ENCODE results near the gene DAAM1.
A peak's percentile ranks its signal among the peaks of the same experiment; 100 is the strongest.

The DAAM1 gene

DNA sequence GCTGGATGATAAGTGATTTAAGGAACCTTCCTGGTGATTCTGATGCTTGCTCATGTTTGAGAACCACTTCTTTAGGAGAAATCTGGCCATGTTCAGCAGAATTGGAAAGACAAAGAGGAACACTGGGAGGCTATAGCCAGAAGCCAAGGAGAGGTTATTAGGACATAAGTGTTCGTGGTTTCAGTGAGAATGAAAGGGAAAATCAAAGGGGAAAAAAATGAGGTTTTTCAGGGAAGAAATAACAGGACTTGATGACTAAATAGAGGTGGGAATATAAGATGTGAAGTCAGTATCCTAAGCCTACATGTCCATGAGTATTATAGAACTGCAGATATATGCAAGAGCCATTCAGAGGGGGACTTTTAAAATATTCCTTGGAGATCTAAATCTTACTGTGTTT is 95.6 kb downstream of the DAAM1 start:
- no peak for TF ChIP-seq Cebpa-rat (IDR thresholded peaks at IDR 0.05)
- no peaks in the 10 kb centered on the region for H4K20me1 ChIP-seq
- H3K4me2 ChIP-seq: no peak overlapping the region
- peaks cover 6% of the 10 kb centered on the region; the same call in 1 of the 2 replicates for H3K36me3 ChIP-seq
- H3K9me3 ChIP-seq: peaks cover 22% of the 10 kb centered on the region
- H3K27me3 ChIP-seq: no peaks in the 10 kb centered on the region
- H3K4me1 ChIP-seq: no peaks in the 10 kb centered on the region
- no peak overlapping the region for H3K27ac ChIP-seq
- no peak overlapping the region for H3K9ac ChIP-seq
- H3K4me3 ChIP-seq: no peak overlapping the region

- Histone ChIP-seq H3K9me3 (peaks cover 5% of the 10 kb centered on the region; the same call in 1 of the 2 replicates), H3K4me3 (no peak overlapping the region), H3K4me2 (no peak overlapping the region), H3K27me3 (no peaks in the 10 kb centered on the region), H3K36me3 (peaks cover 23% of the 10 kb centered on the region), H3K4me1 (peaks cover 24% of the 10 kb centered on the region), H4K20me1 (no peaks in the 10 kb centered on the region), H3K27ac (no peak overlapping the region), H3K9ac (no peak overlapping the region)
- no peak for TF ChIP-seq Cebpa-rat (IDR thresholded peaks at IDR 0.05)
Measured at GRCh38 chr14:59292028-59292427, 103.6 kb downstream of the DAAM1 start.

GRCh38 chr14:59292921-59293534 is 104.6 kb downstream of the DAAM1 start:
- Histone ChIP-seq H3K27ac (no peak overlapping the region), H3K9me3 (peaks cover 5% of the 10 kb centered on the region; the same call in 1 of the 2 replicates), H4K20me1 (no peaks in the 10 kb centered on the region), H3K4me1 (peaks cover 34% of the 10 kb centered on the region), H3K9ac (no peak overlapping the region), H3K4me2 (no peak overlapping the region), H3K36me3 (peaks cover 23% of the 10 kb centered on the region), H3K27me3 (no peaks in the 10 kb centered on the region), H3K4me3 (no peak overlapping the region)
- no peak for TF ChIP-seq Cebpa-rat (IDR thresholded peaks at IDR 0.05)

- no peak overlapping the region for H3K27ac ChIP-seq
- H4K20me1 ChIP-seq: no peaks in the 10 kb centered on the region
- peaks cover 23% of the 10 kb centered on the region for H3K36me3 ChIP-seq
- peaks cover 5% of the 10 kb centered on the region; the same call in 1 of the 2 replicates for H3K9me3 ChIP-seq
- no peak overlapping the region for H3K4me2 ChIP-seq
- no peak overlapping the region for H3K4me3 ChIP-seq
- H3K4me1 ChIP-seq: peaks cover 45% of the 10 kb centered on the region
- no peak overlapping the region for H3K9ac ChIP-seq
- H3K27me3 ChIP-seq: no peaks in the 10 kb centered on the region
- TF ChIP-seq Cebpa-rat (IDR thresholded peaks at IDR 0.05): no peak
Measured at GRCh38 chr14:59293935-59294661, 105.6 kb downstream of the DAAM1 start.

DNA sequence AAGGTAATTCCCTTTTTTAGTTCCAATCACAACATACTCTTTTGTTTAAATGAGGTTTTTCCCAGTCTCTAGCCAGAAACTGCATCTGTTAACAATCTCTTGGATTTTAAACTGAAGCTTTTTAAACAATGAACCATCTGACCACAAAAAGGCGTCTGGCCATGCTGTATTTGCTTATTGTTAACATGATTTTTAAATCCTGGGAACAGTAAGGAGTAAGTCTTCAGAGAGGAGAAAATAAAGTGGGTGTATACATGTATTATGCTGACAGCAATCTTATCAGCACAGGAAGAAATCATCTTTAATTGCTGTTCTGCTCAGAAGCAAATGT is 106.2 kb downstream of the DAAM1 start:
- Histone ChIP-seq H3K27ac (no peak overlapping the region), H3K9ac (no peak overlapping the region), H3K27me3 (no peaks in the 10 kb centered on the region), H3K4me3 (no peak overlapping the region), H3K9me3 (peaks cover 5% of the 10 kb centered on the region; the same call in 1 of the 2 replicates), H3K4me2 (no peak overlapping the region), H3K36me3 (peaks cover 23% of the 10 kb centered on the region), H4K20me1 (no peaks in the 10 kb centered on the region), H3K4me1 (peaks cover 50% of the 10 kb centered on the region)
- TF ChIP-seq Cebpa-rat (IDR thresholded peaks at IDR 0.05): no peak

DNA sequence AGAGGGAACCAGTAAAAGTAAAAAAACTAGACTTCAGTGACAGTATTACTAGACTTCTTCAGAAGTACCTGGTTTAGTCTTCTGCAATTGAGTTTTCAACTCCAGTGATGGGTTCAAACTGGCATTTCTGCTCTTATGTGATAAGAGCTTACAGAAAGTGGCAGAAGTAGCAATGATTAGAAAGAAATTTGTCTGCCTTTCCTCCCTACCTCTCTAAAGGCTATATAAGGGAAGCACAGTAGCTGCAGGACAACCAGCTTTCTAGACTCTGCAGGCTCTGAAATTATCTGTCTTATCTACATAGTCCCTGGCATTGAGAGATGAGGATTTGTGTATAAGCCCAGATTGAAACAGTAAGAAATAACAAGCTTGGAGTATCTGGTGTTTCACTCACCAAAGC is 107.5 kb downstream of the DAAM1 start:
- H3K4me1 ChIP-seq: peaks cover 63% of the 10 kb centered on the region
- peak overlapping the region; percentile 76 for H3K4me2 ChIP-seq
- no peak for TF ChIP-seq Cebpa-rat (IDR thresholded peaks at IDR 0.05)
- H3K36me3 ChIP-seq: peaks cover 23% of the 10 kb centered on the region
- H3K27ac ChIP-seq: no peak overlapping the region
- H3K27me3 ChIP-seq: no peaks in the 10 kb centered on the region
- no peaks in the 10 kb centered on the region for H4K20me1 ChIP-seq
- H3K9ac ChIP-seq: no peak overlapping the region
- peaks cover 5% of the 10 kb centered on the region; the same call in 1 of the 2 replicates for H3K9me3 ChIP-seq
- H3K4me3 ChIP-seq: no peak overlapping the region

DNA sequence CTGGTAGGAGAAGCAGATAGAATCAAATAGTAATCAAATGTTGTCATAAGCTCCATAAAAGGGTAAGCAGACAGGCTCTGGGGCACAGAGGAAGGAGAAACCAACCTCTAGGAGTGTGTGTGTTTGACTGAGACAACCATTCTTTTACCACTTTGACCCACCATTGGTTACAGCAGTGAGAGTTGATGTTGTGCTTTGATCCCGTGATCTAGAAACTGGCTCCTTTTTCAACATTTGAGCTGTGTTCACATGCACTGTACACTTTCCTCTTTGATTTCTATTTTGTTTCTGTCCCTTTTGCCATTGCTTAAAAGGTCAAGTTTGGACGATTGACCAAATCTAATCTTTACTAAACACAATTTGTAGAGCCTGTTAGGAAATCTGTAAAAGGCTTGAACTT is 108.0 kb downstream of the DAAM1 start:
- peaks cover 5% of the 10 kb centered on the region; the same call in 1 of the 2 replicates for H3K9me3 ChIP-seq
- peak overlapping the region; percentile 70 for H3K27ac ChIP-seq
- H3K4me3 ChIP-seq: no peak overlapping the region
- H3K4me1 ChIP-seq: peaks cover 69% of the 10 kb centered on the region
- H3K4me2 ChIP-seq: peak overlapping the region; percentile 76
- TF ChIP-seq Cebpa-rat (IDR thresholded peaks at IDR 0.05): no peak
- peaks cover 19% of the 10 kb centered on the region for H3K36me3 ChIP-seq
- H4K20me1 ChIP-seq: no peaks in the 10 kb centered on the region
- no peak overlapping the region for H3K9ac ChIP-seq
- no peaks in the 10 kb centered on the region for H3K27me3 ChIP-seq

DNA sequence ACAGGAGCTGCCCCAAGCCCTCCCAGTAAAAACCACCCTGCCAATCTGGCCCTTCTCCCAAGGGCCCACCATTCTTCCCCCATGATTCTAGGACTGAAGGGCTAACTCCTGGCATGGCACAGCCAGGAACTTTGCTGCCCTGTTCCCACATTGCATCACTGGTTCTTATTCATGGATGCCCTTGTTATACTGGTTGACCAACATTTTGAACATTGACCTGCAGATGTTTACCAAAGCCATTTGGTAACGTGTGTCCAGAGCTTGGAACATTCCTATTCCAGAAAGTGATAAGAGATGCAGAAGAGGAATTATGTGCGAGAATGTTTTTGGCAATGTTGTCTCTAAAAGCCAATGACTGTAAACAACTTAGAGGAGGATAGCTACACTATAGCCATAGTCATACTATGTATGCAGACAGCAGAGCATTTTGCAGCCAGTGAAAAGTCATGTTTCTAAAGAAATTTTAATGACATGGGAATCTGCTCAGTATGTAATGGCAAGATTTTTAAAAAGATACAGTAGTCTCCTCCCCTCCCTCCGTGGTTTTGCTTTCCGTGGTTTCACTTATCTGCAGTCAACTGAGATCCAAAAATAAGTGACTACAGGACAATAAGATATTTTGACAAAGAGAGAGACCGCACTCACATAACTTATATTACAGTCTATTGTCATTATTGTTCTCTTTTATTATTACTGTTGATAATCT is 108.8 kb downstream of the DAAM1 start:
- Histone ChIP-seq H3K4me1 (peaks cover 76% of the 10 kb centered on the region), H3K27me3 (no peaks in the 10 kb centered on the region), H3K9me3 (peaks cover 1% of the 10 kb centered on the region; the same call in 1 of the 2 replicates), H3K27ac (peak overlapping the region; percentile 70), H4K20me1 (no peaks in the 10 kb centered on the region), H3K4me2 (peak overlapping the region; percentile 76), H3K4me3 (no peak overlapping the region; the same call in none of the 2 replicates), H3K9ac (no peak overlapping the region), H3K36me3 (peaks cover 12% of the 10 kb centered on the region)
- TF ChIP-seq Cebpa-rat (IDR thresholded peaks at IDR 0.05): no peak

- Histone ChIP-seq H3K9me3 (no peaks in the 10 kb centered on the region), H3K4me2 (peak overlapping the region; percentile 76), H3K9ac (no peak overlapping the region), H4K20me1 (no peaks in the 10 kb centered on the region), H3K4me3 (no peak overlapping the region), H3K27ac (peak overlapping the region; percentile 80), H3K27me3 (no peaks in the 10 kb centered on the region), H3K36me3 (no peaks in the 10 kb centered on the region), H3K4me1 (peaks cover 96% of the 10 kb centered on the region)
- no peak for TF ChIP-seq Cebpa-rat (IDR thresholded peaks at IDR 0.05)
Measured at GRCh38 chr14:59299731-59300130, 111.3 kb downstream of the DAAM1 start.

- Histone ChIP-seq H4K20me1 (no peaks in the 10 kb centered on the region), H3K9me3 (no peaks in the 10 kb centered on the region), H3K4me1 (peaks cover 100% of the 10 kb centered on the region), H3K36me3 (no peaks in the 10 kb centered on the region), H3K4me3 (no peak overlapping the region; the same call in 1 of the 2 replicates), H3K4me2 (peak overlapping the region; percentile 76), H3K9ac (peak overlapping the region; percentile 46; the same call in 1 of the 2 replicates), H3K27me3 (no peaks in the 10 kb centered on the region), H3K27ac (peak overlapping the region; percentile 80)
- no peak for TF ChIP-seq Cebpa-rat (IDR thresholded peaks at IDR 0.05)
Measured at GRCh38 chr14:59301354-59301753, 112.9 kb downstream of the DAAM1 start.
